IMR-90 (cell line): ENCODE results near the gene TMBIM6. TPM values are rescaled to one million over a fixed set of nuclear protein-coding genes. Genes with fewer than 3 reads are reported as not detected.
"Not testable (repeated sequence)": the region's sequence is repeated elsewhere in the genome, so short reads cannot be mapped to it uniquely, and the experiment has no call there.

ENCODE experiments used
- ATAC-seq: fragments of 200-7000 bp; cut with Tn5 transposase; 2 replicates; pipeline ENCODE4 v1.9.1; 2020; ENCODE audit warnings: low read depth, mild to moderate bottlenecking, moderate library complexity
- BruUV-seq: library from RNA; stranded (reverse); fragments of 400-500 nt; replicated peaks from 2 replicates; lab custom pipeline; 2021; lab: Mats Ljungman, UMichigan
- CTCF ChIA-PET: fragments of 300-600 bp; formaldehyde crosslinking; extraction: SDS; loops from one replicate; lab custom pipeline; 2021; ENCODE audit warnings: antibody characterized with exemption; lab: Yijun Ruan, JAX
- POLR2A ChIA-PET: fragments of 300-600 bp; sonication (Branson Sonifier 250); formaldehyde crosslinking; loops from one replicate; lab custom pipeline; 2022; ENCODE audit warnings: antibody characterized with exemption; ENCODE audit not compliant: unreplicated experiment; lab: Charles Lee
- DNase-seq: peaks from one replicate; pipeline ENCODE4 v3.0.0; 2013
- H2AFZ ChIP-seq: replicated peaks from 2 replicates; pipeline ENCODE3; 2013; ENCODE audit warnings: low read length, mild to moderate bottlenecking; ENCODE audit not compliant: poor library complexity
- H2AK5ac ChIP-seq: 2 replicates; pipeline ENCODE4 v1.6.1; 2013; ENCODE audit warnings: low read depth, low read length, inconsistent platforms
- H2AK9ac ChIP-seq: replicated peaks from 2 replicates; pipeline ENCODE3; 2013; ENCODE audit warnings: mild to moderate bottlenecking, low read depth, low read length, moderate library complexity; ENCODE audit not compliant: poor library complexity
- H2BK120ac ChIP-seq: 2 replicates; pipeline ENCODE4 v1.6.1; 2013; ENCODE audit warnings: low read depth, low read length, inconsistent platforms
- H2BK15ac ChIP-seq: 3 replicates; pipeline ENCODE4 v1.6.1; 2013; ENCODE audit warnings: low read depth, low read length, inconsistent platforms
- H2BK20ac ChIP-seq: 2 replicates; pipeline ENCODE4 v1.6.1; 2013; ENCODE audit warnings: low read depth, mild to moderate bottlenecking, inconsistent platforms, low read length, moderate library complexity
- H2BK5ac ChIP-seq: 2 replicates; pipeline ENCODE4 v1.6.1; 2013; ENCODE audit warnings: mild to moderate bottlenecking, low read depth, low read length, inconsistent platforms; ENCODE audit not compliant: poor library complexity, severe bottlenecking
- H3K14ac ChIP-seq: replicated peaks from 2 replicates; pipeline ENCODE4 v1.6.1; 2013; ENCODE audit warnings: low read depth, low read length, inconsistent platforms
- H3K18ac ChIP-seq: 2 replicates; pipeline ENCODE4 v1.6.1; 2013; ENCODE audit warnings: low read depth, low read length, control low read depth
- H3K23ac ChIP-seq: 2 replicates; pipeline ENCODE4 v1.6.1; 2013; ENCODE audit warnings: low read depth, low read length, inconsistent platforms
- H3K27ac ChIP-seq: 2 replicates; pipeline ENCODE4 v1.5.1; 2013; ENCODE audit warnings: mild to moderate bottlenecking, control low read depth, low read length; ENCODE audit not compliant: insufficient read depth
- H3K27me3 ChIP-seq: 2 replicates; pipeline ENCODE4 v1.6.1; 2013; ENCODE audit warnings: low read length; ENCODE audit not compliant: control insufficient read depth, insufficient read depth
- H3K36me3 ChIP-seq: 2 replicates; pipeline ENCODE4 v1.6.1; 2013; ENCODE audit warnings: low read length, mixed read lengths; ENCODE audit not compliant: control insufficient read depth, insufficient read depth
- H3K4ac ChIP-seq: 2 replicates; pipeline ENCODE4 v1.6.1; 2013; ENCODE audit warnings: low read depth, low read length, inconsistent platforms
- H3K4me1 ChIP-seq: 2 replicates; pipeline ENCODE4 v1.6.1; 2013; ENCODE audit warnings: low read length, mixed read lengths; ENCODE audit not compliant: control insufficient read depth, insufficient read depth
- H3K4me2 ChIP-seq: 2 replicates; pipeline ENCODE4 v1.6.1; 2013; ENCODE audit warnings: low read depth, mild to moderate bottlenecking, control low read depth, low read length, moderate library complexity
- H3K4me3 ChIP-seq: 2 replicates; pipeline ENCODE4 v1.5.1; 2013; ENCODE audit warnings: low read depth, mild to moderate bottlenecking, control low read depth, low read length, moderate library complexity; ENCODE audit not compliant: insufficient read depth
- H3K56ac ChIP-seq: 2 replicates; pipeline ENCODE4 v1.6.1; 2013; ENCODE audit warnings: low read length, inconsistent platforms; ENCODE audit not compliant: insufficient read depth; ENCODE audit errors: extremely low read depth
- H3K79me1 ChIP-seq, 2 experiments: 2 replicates each; pipeline ENCODE4 v1.6.1; 2013; ENCODE audit warnings: low read length in 2 of 2, inconsistent platforms in 1 of 2, low read depth in 1 of 2
- H3K9ac ChIP-seq: 2 replicates; pipeline ENCODE4 v1.6.1; 2013; ENCODE audit warnings: low read depth, low read length, control low read depth
- H3K9me1 ChIP-seq: 2 replicates; pipeline ENCODE4 v1.6.1; 2013; ENCODE audit warnings: low read length, inconsistent platforms; ENCODE audit not compliant: insufficient read depth
- H3K9me3 ChIP-seq: 2 replicates; pipeline ENCODE4 v1.6.1; 2013; ENCODE audit warnings: low read length; ENCODE audit not compliant: control insufficient read depth, insufficient read depth
- H4K20me1 ChIP-seq: 2 replicates; pipeline ENCODE4 v1.6.1; 2013; ENCODE audit warnings: low read length, inconsistent platforms; ENCODE audit not compliant: insufficient read depth
- H4K5ac ChIP-seq: 2 replicates; pipeline ENCODE4 v1.6.1; 2013; ENCODE audit warnings: mild to moderate bottlenecking, low read depth, low read length, control low read depth
- H4K8ac ChIP-seq, 2 experiments: 2 replicates each; pipeline ENCODE4 v1.6.1; 2013; ENCODE audit warnings: low read depth in 2 of 2, low read length in 2 of 2, control low read depth in 1 of 2, inconsistent platforms in 1 of 2
- H4K91ac ChIP-seq: 2 replicates; pipeline ENCODE4 v1.6.1; 2013; ENCODE audit warnings: low read depth, low read length, inconsistent platforms; ENCODE audit not compliant: insufficient read depth
- WGBS, 2 experiments: methylation state at CpG; one replicate each; pipeline versions ENCODE4 v1.1.5 to v1.1.7; 2013; ENCODE audit warnings: missing lambda C conversion rate in 2 of 2; ENCODE audit not compliant: insufficient read length in 1 of 2; ENCODE audit errors: extremely low coverage in 2 of 2; 5-methylcytosine and 5-hydroxymethylcytosine counted together
- dilution Hi-C: fragments of 300-500 bp; cut with HindIII; formaldehyde crosslinking; loops from one replicate; pipeline ENCODE4 v1.14.3; 2018; ENCODE audit warnings: low sequenced_read_pairs; ENCODE audit not compliant: unreplicated experiment
- in situ Hi-C: fragments of 300-500 bp; cut with MboI; formaldehyde crosslinking; loops from 3 replicates; pipeline ENCODE4 v1.14.3; 2019; ENCODE audit warnings: low sequenced_read_pairs, inconsistent platforms, mixed read lengths
- intact Hi-C: fragments of 100-400 bp; cut with micrococcal nuclease; formaldehyde crosslinking; loops from 2 replicates; pipeline ENCODE4 v1.10.0; 2022
- polyA plus RNA-seq, 3 experiments: library from polyadenylated mRNA; depleted of rRNA; stranded (reverse); fragments of >200 nt; gene quantifications; 2 replicates each; pipeline ENCODE4 v1.2.3, GENCODE V29; 2012; ENCODE audit warnings: low replicate concordance in 1 of 3
- total RNA-seq: library from RNA; depleted of rRNA; stranded (reverse); fragments of >200 nt; gene quantifications from 2 replicates; pipeline ENCODE4 v1.2.3, GENCODE V29; 2012

TMBIM6 gene
- total and polyA plus RNA-seq, 2 of the 4 experiments (the other 2 are of a cell fraction) = 255 to 285 TPM

DNA sequence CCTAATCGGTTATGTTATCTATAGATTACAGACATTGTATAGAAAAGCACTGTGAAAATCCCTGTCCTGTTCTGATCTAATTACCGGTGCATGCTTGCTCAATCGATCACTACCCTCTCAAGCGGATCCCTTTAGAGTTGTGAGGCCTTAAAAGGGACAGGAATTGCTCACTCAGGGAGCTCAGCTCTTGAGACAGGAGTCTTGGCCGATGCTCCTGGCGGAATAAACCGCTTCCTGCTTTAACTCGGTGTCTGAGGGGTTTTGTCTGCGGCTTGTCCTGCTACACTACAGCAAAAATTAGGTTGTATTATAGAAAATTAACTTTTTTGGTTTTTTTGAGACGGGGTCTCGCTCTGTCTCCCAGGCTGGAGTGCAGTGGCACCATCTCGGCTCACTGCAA lies 1.1 kb upstream of the TMBIM6 start:
- H2AK9ac ChIP-seq, H3K4ac ChIP-seq, H3K27ac ChIP-seq, H3K23ac ChIP-seq, DNase-seq, ATAC-seq, H3K4me2 ChIP-seq, BruUV-seq, POLR2A ChIA-PET, H3K9me3 ChIP-seq, H4K91ac ChIP-seq, H3K56ac ChIP-seq, H4K5ac ChIP-seq, H3K9ac ChIP-seq, H3K27me3 ChIP-seq, H2BK120ac ChIP-seq, dilution Hi-C loops, H2BK15ac ChIP-seq, intact Hi-C loops, H2BK20ac ChIP-seq, H3K14ac ChIP-seq, in situ Hi-C loops, H3K4me1 ChIP-seq, H3K9me1 ChIP-seq, H2AFZ ChIP-seq, H2BK5ac ChIP-seq, H3K4me3 ChIP-seq, H3K36me3 ChIP-seq, H2AK5ac ChIP-seq, H3K18ac ChIP-seq: not testable (repeated sequence)
- 100% methylated on average over 1 of the region's 12 CpGs; no CpG with 5 or more reads in 1 of the 2 experiments for WGBS, 2 experiments
- CTCF ChIA-PET = interaction anchor here (1.2 to 1.3 kb wide), 3 partner anchors 13 to 111 kb away, joined by 3 read pairs; no protein-coding TSS in a partner anchor
- Histone ChIP-seq H4K20me1 (peaks cover 39% of the 10 kb centered on the region), H4K8ac (0 out of 4 replicates have a peak overlapping the region, but pooled peaks of 1 of the 2 experiments have one; percentile 42), H3K79me1 (peaks cover 0 to 19% of the 10 kb centered on the region in 2 experiments; a peak in 2 of 4 replicates)
